ENCODE results near the gene IFITM1.

DNA sequence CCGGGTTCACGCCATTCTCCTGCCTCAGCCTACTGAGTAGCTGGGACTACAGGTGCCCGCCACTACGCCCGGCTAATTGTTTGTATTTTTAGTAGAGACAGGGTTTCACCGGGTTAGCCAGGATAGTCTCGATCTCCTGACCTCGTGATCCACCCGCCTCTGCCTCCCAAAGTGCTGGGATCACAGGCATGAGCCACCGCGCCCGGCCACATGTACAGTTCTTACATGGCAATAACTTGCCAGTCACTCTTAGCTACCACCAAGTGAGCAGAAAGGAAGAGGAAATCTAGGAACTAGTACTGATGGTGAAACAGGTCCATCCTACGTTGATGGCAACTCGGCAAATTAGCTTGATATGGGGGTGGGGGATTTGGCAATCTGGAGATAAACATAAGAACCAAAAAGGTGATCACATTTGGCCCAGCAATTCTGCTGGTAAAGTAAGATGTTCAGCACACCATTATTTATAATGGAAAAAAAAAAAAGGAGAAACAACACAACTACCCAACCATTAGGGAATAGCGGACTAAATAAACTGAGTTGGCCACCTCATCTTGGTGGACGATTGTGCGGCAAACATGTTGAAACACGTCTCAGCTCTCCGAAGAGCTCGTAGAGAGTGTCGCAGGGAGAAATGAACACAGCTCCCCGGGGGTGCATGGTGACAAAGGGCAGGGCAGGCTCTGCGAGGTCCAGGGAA, 30.3 kb upstream of the IFITM1 start:
- TF ChIP-seq, protein P1, sequence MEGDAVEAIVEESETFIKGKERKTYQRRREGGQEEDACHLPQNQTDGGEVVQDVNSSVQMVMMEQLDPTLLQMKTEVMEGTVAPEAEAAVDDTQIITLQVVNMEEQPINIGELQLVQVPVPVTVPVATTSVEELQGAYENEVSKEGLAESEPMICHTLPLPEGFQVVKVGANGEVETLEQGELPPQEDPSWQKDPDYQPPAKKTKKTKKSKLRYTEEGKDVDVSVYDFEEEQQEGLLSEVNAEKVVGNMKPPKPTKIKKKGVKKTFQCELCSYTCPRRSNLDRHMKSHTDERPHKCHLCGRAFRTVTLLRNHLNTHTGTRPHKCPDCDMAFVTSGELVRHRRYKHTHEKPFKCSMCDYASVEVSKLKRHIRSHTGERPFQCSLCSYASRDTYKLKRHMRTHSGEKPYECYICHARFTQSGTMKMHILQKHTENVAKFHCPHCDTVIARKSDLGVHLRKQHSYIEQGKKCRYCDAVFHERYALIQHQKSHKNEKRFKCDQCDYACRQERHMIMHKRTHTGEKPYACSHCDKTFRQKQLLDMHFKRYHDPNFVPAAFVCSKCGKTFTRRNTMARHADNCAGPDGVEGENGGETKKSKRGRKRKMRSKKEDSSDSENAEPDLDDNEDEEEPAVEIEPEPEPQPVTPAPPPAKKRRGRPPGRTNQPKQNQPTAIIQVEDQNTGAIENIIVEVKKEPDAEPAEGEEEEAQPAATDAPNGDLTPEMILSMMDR (IDR thresholded peaks at IDR 0.05) = no peak
- TF ChIP-seq POLR2A (IDR thresholded peaks at IDR 0.05) (no peak), EP300 (IDR thresholded peaks at IDR 0.05) (no peak), POLR2AphosphoS5 (IDR thresholded peaks at IDR 0.05) (no peak)

Data from stomach (tissue), 4 donors.